Aorta (tissue), 5 donors: Measurements from ENCODE around the gene C1orf105. TPM values are rescaled to one million over a fixed set of nuclear protein-coding genes. Genes with fewer than 3 reads are reported as not detected.

Experiments
- ATAC-seq: fragments of 200-7000 bp; cut with Tn5 transposase; one replicate; pipeline ENCODE4 v1.9.1; 2022; ENCODE audit warnings: moderate library complexity; ENCODE audit not compliant: low FRiP score
- DNase-seq, 2 donors: peaks; one replicate each; pipeline ENCODE4 v3.0.0-alpha.2; 2020
- H3K27ac ChIP-seq, 2 donors: one replicate each; pipeline ENCODE4 v1.5.1; 2013; ENCODE audit warnings: low read length in 2 of 2, mild to moderate bottlenecking in 2 of 2, moderate library complexity in 2 of 2, control low read depth in 1 of 2, inconsistent platforms in 1 of 2, low read depth in 1 of 2
- H3K27me3 ChIP-seq, 2 donors: one replicate each; pipeline ENCODE4 v1.6.1; 2013; ENCODE audit warnings: control low read depth in 1 of 2, low read length in 1 of 2, mild to moderate bottlenecking in 1 of 2, moderate library complexity in 1 of 2; ENCODE audit not compliant: insufficient read depth in 2 of 2, control insufficient read depth in 1 of 2
- H3K36me3 ChIP-seq, 2 donors: one replicate each; pipeline ENCODE4 v1.6.1; 2013; ENCODE audit warnings: control low read depth in 1 of 2, low read length in 1 of 2, mild to moderate bottlenecking in 1 of 2; ENCODE audit not compliant: insufficient read depth in 2 of 2, control insufficient read depth in 1 of 2
- H3K4me1 ChIP-seq, 2 donors: one replicate each; pipeline ENCODE4 v1.6.1; 2013; ENCODE audit warnings: low read length in 2 of 2, control low read depth in 1 of 2, mild to moderate bottlenecking in 1 of 2, moderate library complexity in 1 of 2; ENCODE audit not compliant: insufficient read depth in 2 of 2, control insufficient read depth in 1 of 2
- H3K4me3 ChIP-seq, 2 donors: one replicate each; pipeline ENCODE4 v1.5.1; 2013; ENCODE audit warnings: low read length in 2 of 2, control low read depth in 1 of 2, mild to moderate bottlenecking in 1 of 2
- H3K9me3 ChIP-seq: one replicate; pipeline ENCODE4 v1.6.1; 2013; ENCODE audit warnings: mild to moderate bottlenecking, low read length; ENCODE audit not compliant: control insufficient read depth
- WGBS, 2 donors: extraction: QIAGEN DNeasy Blood & Tissue Kit; methylation state at CpG; one replicate each; pipeline ENCODE4 v1.1.7; 2013; 5-methylcytosine and 5-hydroxymethylcytosine counted together
- intact Hi-C, 2 donors: fragments of 100-400 bp; cut with DNase I; formaldehyde crosslinking; loops; one replicate each; pipeline versions ENCODE4 v1.14.2 to v1.15.0; 2022
- polyA plus RNA-seq, 2 donors: library from polyadenylated mRNA; stranded (reverse); fragments of 200-250 nt; gene quantifications; one replicate each; pipeline ENCODE4 v1.2.3, GENCODE V29; 2013
- total RNA-seq, 2 donors: library from RNA; stranded (reverse); fragmentation: NEBNext Ultra II Directional; extraction: Animal tissue kit (Norgen Biotek cat#: 25700); gene quantifications; one replicate each; pipeline ENCODE4 v1.2.1, GENCODE V29; 2021
- donor health status: healthy with polysubstance abuse.
- donor health status: Bipolar disorder and iron deficiency.
- donor health status: DM: no; HTN: no; CAD: no.
- donor health status: DM: no; HTN: no; CAD: no.
- donor health status: DM: yes; HTN: yes; CAD: no.

The C1orf105 gene
- total and polyA plus RNA-seq, 4 donors: not detected

DNA sequence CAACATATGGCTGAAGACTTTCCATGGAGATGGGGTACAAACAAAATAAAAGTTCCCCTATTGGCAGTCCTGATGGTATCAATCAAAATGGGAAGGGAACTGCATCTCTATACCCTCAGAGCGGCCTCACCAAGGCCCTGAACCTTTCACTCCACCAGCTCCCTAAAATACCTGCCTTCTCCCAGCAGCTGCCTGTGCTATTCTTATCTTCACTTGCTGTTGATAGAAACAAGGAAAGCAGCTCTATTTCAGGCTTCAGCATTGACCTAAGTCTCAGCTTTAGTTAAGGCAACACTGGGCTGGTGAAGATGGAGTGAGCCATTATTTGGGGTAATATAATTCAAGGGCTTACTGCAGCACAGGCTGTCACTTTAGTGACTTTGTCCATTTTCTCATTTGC lies 45.1 kb downstream of the C1orf105 start:
- Histone ChIP-seq H3K9me3 (no peaks in the 10 kb centered on the region), H3K36me3 (no peaks in the 10 kb centered on the region), H3K27me3 (no peaks in the 10 kb centered on the region), H3K4me1 (no peaks in the 10 kb centered on the region), H3K4me3 (no peak overlapping the region), H3K27ac (no peak overlapping the region)
- intact Hi-C loops: no loop called here
- no peak for DNase-seq
- WGBS, 2 donors: 69 to 74% methylated on average over 1 of the region's 1 CpG
- no peak for ATAC-seq

DNA sequence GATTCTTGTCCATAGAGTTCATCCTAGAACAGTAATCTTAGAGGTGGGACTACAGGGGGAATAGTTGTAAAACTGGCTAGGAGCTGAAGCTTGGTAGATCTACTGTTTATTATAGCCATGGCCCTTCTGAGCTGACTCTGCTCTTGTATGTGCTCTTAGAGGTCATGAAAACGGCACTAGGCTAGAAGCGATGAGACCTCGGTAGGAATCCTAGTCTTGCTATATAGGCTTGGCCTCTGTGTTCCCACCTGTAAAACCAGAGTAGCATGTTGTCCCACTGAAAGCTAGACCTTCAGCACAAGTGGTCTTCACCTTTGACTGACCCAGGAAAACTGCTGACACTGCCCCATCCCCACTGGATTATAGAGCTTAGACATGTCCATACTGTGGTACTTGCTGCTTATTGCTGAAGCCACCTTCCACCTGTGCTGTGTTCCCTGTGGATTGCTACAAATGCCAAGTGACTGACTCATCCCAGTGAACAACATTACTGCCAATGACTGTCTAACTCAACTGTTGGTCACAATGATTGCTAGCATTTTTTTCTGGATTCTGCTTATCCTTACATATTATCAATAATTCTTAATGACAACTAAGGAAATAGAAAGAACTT lies 46.4 kb downstream of the C1orf105 start:
- no peak for DNase-seq
- intact Hi-C loops: no loop called here
- H3K36me3 ChIP-seq: no peaks in the 10 kb centered on the region
- ATAC-seq: no peak
- 98% methylated on average over 3 of the region's 3 CpGs for WGBS, 2 donors
- no peak overlapping the region for H3K27ac ChIP-seq
- H3K4me1 ChIP-seq: no peaks in the 10 kb centered on the region
- H3K4me3 ChIP-seq: no peak overlapping the region
- no peaks in the 10 kb centered on the region for H3K9me3 ChIP-seq
- no peaks in the 10 kb centered on the region for H3K27me3 ChIP-seq

- intact Hi-C loops: no loop called here
- DNase-seq: no peak
- H3K4me1 ChIP-seq: no peaks in the 10 kb centered on the region
- ATAC-seq: no peak
- H3K9me3 ChIP-seq: no peaks in the 10 kb centered on the region
- 54 to 55% methylated on average over 3 of the region's 3 CpGs for WGBS, 2 donors
- H3K27ac ChIP-seq: no peak overlapping the region
- no peaks in the 10 kb centered on the region for H3K36me3 ChIP-seq
- no peak overlapping the region for H3K4me3 ChIP-seq
- no peaks in the 10 kb centered on the region for H3K27me3 ChIP-seq
Measured at GRCh38 chr1:172467446-172467845, 47.0 kb downstream of the C1orf105 start.

GRCh38 chr1:172468296-172468695 lies 47.8 kb downstream of the C1orf105 start:
- Histone ChIP-seq H3K36me3 (no peaks in the 10 kb centered on the region), H3K27me3 (no peaks in the 10 kb centered on the region), H3K4me1 (no peaks in the 10 kb centered on the region), H3K4me3 (no peak overlapping the region), H3K27ac (no peak overlapping the region), H3K9me3 (no peaks in the 10 kb centered on the region)
- ATAC-seq: no peak
- WGBS, 2 donors: 75 to 82% methylated on average over 5 of the region's 5 CpGs
- DNase-seq: no peak
- intact Hi-C loops: no loop called here

- WGBS, 2 donors: 83 to 87% methylated on average over 3 of the region's 3 CpGs
Measured at GRCh38 chr1:172469717-172470116, 49.2 kb downstream of the C1orf105 start.

GRCh38 chr1:172470149-172470548 lies 49.7 kb downstream of the C1orf105 start:
- Histone ChIP-seq H3K4me1 (no peaks in the 10 kb centered on the region), H3K36me3 (no peaks in the 10 kb centered on the region), H3K9me3 (no peaks in the 10 kb centered on the region), H3K27ac (no peak overlapping the region), H3K4me3 (no peak overlapping the region), H3K27me3 (no peaks in the 10 kb centered on the region)
- DNase-seq: no peak
- no peak for ATAC-seq
- intact Hi-C loops: no loop called here
- 67 to 70% methylated on average over 2 of the region's 2 CpGs for WGBS, 2 donors

More at GRCh38 chr1:172469717-172470116, 49.2 kb downstream of the C1orf105 start:
- H3K9me3 ChIP-seq: no peaks in the 10 kb centered on the region
- H3K4me3 ChIP-seq: no peak overlapping the region
- H3K4me1 ChIP-seq: no peaks in the 10 kb centered on the region
- no peaks in the 10 kb centered on the region for H3K36me3 ChIP-seq
- DNase-seq (no peak), ATAC-seq (no peak)
- intact Hi-C loops: no loop called here
- H3K27ac ChIP-seq: no peak overlapping the region
- H3K27me3 ChIP-seq: no peaks in the 10 kb centered on the region

- H3K27me3 ChIP-seq: no peaks in the 10 kb centered on the region
- H3K36me3 ChIP-seq: no peaks in the 10 kb centered on the region
- ATAC-seq (no peak), DNase-seq (no peak)
- intact Hi-C loops: no loop called here
- WGBS, 2 donors: 93% methylated on average over 1 of the region's 1 CpG
- no peaks in the 10 kb centered on the region for H3K9me3 ChIP-seq
- no peak overlapping the region for H3K27ac ChIP-seq
- H3K4me1 ChIP-seq: no peaks in the 10 kb centered on the region
- H3K4me3 ChIP-seq: no peak overlapping the region
Measured at GRCh38 chr1:172471666-172472065, 51.2 kb downstream of the C1orf105 start.

DNA sequence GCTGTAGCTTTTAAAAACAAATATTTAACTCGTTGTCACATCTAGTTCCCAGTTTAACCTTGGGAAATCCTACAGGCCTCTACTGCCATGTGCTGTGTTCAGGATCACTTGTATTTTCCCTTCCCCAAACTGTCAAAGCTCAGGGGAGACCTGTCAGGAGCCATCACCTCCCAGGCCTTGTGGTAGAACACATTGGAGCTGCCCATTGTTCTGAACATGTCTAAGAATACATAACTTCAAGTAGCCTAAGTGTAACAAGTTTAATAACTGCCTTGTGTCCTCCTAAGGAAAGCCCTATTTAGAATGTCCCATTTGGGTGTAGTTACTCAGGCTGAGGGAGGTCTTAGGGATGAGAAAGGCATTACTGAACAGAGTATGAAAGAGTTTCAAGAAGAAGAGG lies 52.0 kb downstream of the C1orf105 start:
- Histone ChIP-seq H3K4me3 (no peak overlapping the region), H3K36me3 (no peaks in the 10 kb centered on the region), H3K9me3 (no peaks in the 10 kb centered on the region), H3K27ac (no peak overlapping the region), H3K27me3 (no peaks in the 10 kb centered on the region), H3K4me1 (no peaks in the 10 kb centered on the region)
- intact Hi-C loops: no loop called here
- no peak for ATAC-seq
- 21 to 37% methylated on average over 1 of the region's 1 CpG for WGBS, 2 donors
- DNase-seq: no peak

- no peak overlapping the region for H3K27ac ChIP-seq
- no peaks in the 10 kb centered on the region for H3K9me3 ChIP-seq
- intact Hi-C loops: no loop called here
- H3K27me3 ChIP-seq: no peaks in the 10 kb centered on the region
- no peaks in the 10 kb centered on the region for H3K36me3 ChIP-seq
- whole genome bisulfite sequencing, 2 donors: 45% methylated on average over 3 of the region's 3 CpGs
- ATAC-seq (no peak), DNase-seq (no peak)
- no peaks in the 10 kb centered on the region for H3K4me1 ChIP-seq
- H3K4me3 ChIP-seq: no peak overlapping the region
Measured at GRCh38 chr1:172473302-172473701, 52.8 kb downstream of the C1orf105 start.
